GM21390 (cell line): ENCODE measurements around the gene MRPS2.
A peak's percentile ranks its signal among the peaks of the same experiment; 100 is the strongest.

Experiments used
- ATAC-seq: cut with Tn5 transposase; IDR thresholded peaks from one replicate; pipeline ENCODE4 v1.9.1; 2021; ENCODE audit not compliant: unreplicated experiment

The MRPS2 gene

DNA sequence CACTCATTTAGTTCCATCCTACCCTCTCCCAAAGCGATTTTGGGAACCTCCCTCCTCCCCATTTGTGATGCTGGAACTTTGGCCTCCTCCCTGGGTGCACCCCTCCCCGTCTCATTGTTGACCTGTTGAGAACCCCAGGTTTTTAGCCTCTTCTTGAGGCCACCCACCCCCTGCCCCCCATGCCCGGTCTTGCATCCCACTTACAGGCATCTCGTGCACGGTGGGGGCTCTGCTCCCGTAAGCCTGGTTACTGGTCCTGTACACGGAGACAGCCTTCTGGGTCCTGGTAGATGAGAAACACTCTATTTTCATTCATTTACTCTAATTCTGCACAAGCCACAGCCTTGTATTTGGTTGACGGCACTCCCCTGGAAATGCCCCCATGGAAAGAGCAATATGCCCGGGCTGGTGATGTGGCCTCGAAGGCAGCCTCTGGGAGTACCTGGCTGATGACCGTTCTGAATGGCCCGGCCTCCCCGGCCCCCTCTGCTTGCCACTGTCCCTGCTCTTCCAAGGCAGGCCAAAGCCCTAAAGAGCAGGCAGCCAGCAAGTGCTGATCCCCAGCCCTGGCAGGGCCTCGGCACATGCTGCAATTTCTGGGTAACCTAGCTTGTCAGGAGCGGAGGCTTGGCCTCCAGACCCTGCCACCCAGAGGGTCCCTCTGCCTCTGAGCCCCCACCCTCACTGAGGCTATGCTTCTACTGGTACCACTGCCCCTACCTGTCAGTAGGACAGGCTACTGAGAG lies 1.9 kb upstream of the MRPS2 start:
- ATAC-seq, result no peak

DNA sequence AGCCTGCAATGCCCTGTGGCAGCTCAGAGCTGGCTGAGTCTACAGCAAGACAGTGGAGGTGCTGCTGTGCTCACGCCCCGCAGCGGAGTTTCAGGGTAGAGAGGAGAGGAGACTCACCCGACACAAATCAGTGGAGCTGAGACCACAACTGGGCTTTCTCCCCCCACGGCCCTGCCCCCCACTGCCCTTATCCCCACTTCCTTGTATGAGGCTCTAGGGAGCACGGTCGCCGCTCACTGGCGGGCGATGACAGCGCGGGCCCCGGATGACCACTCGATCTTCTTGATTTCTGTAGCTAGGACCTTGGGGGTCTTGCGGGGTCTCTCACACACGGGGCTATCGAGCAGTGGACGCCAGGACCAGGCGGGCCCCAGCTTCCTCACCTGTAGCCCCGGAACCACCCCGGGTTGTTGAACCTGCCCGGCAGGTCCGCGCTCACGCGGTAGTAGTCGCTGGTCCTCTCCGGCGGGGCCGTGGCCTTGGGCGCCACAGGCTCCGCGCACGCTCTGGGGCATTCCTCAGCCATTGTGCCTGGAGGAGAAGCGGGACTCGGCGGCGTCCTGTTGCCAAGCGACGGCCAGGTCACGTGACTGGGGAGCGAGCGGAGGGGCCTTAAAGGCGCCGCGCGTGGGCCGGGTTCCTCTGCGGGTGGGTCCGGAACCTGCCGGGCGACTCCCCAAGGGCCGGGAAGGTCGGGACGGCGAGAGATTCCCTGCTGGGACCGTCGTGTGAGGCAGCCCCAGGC lies 984 bp upstream of the MRPS2 start:
- ATAC-seq, result peak; percentile 49

DNA sequence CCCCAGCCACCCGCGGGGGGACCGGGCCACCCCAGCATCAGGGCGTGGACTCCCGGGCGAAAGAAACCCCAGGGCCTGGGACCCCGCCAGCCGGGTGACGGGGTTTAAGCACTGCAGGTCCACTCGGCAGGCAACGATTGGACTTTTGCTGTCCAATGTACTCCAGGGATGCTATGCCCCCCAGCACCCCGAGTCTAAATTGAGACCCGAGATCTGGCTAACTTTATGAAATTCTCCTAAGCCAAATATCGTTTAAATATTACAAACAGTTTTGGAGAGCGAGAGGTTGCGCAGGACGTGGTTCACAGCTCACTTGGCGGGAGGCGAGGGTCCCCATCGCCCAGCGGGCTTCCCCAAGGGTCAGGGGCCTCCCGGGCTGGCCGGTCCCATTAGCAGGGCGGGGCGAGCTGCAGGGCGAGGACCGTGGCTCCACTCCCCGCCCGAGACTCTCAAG lies 384 bp upstream of the MRPS2 start:
- peak; percentile 8 for ATAC-seq

DNA sequence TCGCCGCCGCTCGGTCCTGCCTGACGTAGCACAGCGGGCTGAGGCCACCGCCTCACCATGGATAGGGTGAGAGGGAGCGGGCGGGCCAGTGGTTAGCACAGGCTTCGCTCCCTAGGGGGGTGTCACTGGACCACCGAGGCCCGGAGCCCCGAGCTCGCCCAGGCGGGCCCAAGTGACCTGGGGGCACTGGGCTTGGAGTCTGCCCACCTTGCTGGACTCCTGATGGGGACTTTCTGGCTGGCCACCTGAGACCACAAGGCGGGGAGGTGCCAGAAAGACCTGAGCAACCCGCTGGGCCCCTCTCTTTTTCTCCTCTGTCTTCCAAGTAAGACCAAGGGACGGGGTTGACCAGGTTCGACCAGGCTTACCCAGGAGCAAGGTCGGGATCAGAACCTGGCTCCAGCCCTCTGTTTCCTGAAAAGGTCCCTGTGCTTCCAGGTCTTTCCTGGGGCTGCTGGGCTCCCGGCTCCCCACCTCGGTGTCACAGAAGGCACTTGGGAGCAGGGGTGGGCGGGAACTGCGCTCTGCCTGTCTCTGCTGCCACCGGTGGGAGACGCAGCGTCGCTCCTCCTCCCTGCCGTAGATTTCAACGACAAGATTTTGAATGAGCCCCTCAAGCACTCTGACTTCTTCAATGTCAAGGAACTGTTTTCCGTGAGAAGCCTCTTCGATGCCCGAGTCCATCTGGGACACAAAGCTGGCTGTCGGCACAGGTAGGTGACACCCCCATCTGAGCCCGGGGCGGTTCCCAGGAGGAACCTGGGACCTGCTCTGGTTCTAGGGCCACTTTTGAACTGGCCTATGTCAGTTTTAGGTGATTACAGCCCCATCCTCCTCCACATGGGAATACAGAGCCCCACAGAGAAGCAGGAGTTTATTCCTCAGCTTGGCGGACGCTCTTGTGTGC lies 1.0 kb downstream of the MRPS2 start:
- no peak for ATAC-seq

DNA sequence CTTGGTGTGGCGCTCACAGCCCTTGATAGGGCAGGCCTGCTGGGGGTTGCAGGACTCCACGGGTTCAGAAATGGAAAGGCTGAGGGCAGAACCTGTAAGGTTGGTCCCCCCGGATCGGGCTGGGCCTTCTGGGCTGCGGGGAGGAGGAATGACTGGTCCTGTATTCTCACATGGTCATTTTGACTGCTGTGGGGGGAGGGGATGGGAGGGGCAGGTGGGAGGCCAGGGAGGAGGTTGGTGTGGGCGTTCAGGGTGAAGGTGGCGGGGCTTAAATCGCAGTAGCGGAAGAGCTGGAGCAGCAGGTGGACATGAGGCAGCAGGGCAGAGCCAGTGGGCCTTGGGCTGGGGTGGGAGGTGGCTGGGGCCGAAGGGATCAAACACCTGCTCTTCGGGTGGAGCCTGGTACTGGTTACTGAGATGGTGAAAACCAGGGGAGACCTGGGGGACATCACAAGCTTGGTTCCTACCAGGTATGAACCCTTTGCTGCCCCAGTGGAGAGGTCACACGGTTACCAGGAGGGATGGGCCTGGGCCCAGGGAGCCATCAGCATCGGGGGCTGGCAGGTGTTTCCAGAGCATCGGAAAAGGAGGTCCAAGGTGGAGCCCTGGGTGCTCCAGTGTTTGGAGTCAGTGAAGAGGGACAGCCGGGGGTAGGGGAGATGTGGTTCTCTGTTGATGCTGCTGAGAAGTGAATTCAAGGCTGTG lies 1.8 kb downstream of the MRPS2 start:
- no peak for ATAC-seq

DNA sequence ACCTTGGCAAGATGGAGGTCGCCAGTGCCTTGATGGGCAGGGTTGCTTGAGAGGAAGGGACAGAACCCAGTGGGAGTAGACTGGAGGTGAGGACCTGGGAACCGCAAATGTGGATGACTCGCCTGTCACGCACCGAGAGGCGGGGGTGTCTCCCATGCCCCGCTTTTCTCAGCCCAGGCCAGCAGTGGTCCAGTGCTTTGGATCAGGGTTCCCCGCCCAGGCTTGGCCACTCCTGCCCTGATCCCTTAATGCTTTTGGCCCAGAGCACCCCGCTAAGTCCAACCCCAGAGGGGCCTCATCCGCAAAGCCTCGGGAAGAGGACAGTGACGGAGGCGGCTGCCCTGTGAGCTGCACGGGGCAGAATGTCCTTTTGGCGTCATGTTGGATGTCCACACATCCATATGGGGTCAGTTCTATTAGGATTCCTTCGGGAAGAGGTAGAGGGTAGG lies 2.4 kb downstream of the MRPS2 start:
- ATAC-seq, result no peak

DNA sequence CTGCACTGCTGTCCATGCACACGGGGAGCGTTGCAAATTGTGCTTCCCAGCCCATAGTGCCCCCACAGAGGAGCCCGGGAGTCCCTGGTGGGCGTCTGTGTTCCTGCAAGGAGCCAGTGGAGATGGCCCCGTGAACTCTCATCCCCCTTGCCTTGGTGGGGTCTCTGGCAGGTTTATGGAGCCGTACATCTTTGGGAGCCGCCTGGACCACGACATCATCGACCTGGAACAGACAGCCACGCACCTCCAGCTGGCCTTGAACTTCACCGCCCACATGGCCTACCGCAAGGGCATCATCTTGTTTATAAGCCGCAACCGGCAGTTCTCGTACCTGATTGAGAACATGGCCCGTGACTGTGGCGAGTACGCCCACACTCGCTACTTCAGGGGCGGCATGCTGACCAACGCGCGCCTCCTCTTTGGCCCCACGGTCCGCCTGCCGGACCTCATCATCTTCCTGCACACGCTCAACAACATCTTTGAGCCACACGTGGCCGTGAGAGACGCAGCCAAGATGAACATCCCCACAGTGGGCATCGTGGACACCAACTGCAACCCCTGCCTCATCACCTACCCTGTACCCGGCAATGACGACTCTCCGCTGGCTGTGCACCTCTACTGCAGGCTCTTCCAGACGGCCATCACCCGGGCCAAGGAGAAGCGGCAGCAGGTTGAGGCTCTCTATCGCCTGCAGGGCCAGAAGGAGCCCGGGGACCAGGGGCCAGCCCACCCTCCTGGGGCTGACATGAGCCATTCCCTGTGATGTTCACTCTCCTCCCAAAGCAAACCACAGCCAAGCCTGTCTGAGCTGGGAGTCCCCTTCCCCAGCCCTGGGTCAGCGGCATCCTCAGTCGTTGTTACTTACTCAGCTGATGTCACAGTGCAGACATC lies 3.1 kb downstream of the MRPS2 start:
- ATAC-seq, result no peak

DNA sequence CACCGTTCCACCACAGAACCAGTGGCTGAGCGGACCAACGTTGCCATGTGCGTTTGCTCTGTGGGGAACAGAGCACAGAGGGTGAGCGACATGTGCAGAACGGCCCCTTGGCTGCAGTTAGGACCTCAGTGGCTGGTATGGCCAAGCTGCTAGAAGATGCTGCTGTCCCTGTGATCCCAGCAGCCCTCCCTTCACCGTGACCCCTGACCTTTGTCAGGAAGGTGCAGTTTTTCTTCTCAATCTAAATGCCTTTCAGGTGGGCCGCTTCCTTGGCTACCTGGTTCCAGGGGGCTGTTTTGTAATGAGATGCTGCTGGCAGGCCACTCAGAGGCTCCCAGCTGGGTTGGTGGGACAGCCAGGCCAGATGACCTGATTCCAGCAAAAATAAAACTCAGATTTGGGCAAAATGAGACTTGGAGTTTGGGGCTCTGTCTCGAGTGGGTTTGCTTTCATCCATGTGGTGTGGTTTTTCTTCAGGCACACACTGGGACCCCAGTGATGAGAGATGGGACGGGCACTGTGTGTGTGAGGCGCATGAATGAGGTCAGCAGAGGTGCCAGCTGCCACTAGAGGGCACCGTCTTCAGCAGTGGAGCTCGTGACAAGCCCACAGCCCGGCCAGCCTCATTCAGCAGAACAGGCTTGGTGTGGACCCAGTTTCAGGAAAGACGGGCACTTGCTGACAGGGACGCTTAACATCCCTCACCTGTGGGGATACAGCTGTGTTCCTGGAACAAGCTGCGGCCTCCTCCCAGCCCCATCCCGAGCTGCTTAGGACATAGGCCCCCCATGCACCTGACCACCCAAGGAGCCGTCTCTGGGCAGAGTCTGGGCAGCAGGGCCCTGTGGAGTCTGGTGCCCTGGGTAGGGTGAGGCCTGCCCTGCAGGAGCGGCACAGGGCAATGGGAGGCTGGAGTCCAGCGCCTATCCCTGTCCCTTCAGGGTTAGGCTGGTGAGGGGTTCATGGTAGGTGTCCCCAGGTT lies 4.1 kb downstream of the MRPS2 start:
- no peak for ATAC-seq

DNA sequence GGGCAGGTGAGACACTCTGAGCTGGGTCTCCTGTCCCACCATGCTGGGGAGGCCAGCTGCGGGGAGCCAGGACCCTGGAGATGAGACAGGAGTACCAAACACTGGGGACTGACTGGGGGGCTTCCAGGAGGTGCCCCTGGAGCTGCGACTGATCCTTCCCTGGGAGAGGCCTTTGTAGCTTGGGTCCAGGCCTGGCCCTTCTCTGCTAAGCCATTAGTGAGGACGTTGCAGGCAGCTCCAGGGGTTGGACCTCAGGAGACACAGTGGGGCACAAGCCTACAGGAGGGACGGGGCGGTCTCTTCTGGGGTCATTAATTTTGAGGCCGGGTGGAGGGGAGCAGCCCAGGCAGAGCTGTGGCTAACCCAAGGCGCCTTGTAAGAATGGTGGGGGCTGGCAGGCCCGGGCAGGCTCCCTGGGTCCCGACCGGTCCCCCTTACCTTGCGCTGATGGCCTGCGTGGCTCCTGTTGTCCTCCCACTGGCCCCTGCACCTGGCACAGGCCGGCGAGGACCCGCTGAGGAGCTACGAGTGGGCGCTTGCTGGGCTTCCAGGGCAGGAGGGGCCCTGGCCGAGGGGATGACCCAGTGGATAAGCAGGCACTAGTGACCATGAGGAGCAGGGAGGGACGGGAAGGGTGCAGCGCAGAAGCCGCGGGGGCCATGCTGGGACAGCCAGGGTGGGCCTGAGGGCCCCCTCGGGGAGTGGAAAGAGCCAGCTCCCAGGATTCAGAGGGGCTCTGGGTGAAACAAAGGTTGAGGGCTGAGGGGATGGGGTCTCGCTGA lies 5.1 kb downstream of the MRPS2 start:
- no peak for ATAC-seq

DNA sequence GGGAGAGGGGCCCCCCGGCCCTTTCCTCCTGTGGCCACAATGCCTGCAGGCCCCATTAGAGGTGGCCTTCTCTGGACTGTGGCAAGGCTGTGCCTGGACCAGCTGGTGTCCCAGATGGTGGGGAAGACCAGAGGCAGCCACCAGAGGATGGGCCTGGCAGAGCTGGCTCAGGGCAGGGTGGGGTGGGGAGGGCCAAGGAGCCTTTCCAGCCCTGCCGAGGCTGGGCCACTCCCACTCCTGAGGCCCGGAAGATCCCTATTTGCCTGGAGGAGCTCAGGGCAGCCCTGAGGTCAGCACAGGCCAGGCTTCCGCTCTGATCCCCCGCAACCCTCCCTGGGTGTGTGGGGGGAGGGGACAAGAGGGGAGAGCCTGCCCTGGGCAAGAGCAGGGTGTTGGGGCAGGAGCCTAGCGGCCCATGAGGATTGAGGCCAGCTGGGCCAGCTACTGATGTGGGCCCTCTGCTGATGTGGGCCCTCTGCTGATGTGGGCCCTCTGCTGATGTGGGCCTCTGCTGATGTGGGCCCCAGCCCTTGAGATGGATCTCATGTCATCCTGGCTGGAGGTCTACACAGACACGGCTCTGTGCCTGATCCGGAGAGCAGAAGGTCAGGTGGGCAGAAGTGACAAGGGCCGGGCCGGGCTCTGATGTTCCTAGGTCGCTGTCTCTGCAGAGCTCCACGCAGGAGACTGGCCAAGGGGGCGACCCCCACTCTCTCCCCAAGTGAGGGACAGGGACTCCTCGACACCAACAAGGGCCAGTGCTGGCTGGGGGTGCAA lies 6.0 kb downstream of the MRPS2 start:
- ATAC-seq, result no peak

DNA sequence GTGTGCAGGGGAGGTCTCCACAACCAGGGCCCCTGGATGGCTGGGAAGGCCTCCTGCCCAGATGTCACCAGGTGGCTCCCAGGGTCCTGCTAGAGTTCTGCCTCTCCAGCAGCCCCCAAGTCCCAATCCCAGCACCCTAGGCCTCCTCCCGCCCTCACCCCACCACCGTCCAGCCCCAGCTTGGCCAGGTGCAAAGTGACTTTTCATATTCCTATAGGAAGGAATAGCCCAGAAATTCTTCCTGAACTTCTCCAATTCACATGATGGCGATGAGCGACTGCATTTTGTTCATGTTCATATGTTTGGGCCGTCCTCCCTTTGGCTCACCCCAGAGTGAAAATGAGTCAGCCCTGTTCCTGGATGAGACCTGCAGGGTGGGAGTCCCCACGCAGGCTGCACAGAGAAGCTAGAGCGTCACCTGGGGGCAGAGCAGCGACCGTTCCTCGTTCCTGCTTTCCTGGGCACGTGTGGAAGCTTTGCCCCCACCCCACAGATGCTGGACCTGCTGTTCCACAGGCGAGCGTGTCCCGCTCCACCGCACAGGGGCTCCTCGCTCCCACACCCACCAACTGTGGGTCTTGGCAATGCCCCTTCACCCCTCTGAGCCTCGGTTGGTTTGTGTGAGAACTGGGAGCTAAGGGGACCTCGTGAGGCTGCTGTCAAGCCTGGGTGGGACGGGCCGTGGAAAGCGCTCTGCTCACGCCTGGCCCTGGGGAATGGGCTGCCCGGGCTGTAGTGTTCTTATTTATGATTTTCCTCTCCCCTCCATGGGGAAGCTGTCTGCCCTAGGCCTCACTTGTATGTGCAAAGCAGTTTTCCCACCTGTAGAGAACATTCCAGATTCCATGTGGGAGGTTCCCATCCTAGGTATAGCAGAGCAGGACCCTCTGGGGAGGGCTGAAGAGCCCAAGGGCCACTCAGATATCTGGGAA lies 6.9 kb downstream of the MRPS2 start:
- no peak for ATAC-seq

DNA sequence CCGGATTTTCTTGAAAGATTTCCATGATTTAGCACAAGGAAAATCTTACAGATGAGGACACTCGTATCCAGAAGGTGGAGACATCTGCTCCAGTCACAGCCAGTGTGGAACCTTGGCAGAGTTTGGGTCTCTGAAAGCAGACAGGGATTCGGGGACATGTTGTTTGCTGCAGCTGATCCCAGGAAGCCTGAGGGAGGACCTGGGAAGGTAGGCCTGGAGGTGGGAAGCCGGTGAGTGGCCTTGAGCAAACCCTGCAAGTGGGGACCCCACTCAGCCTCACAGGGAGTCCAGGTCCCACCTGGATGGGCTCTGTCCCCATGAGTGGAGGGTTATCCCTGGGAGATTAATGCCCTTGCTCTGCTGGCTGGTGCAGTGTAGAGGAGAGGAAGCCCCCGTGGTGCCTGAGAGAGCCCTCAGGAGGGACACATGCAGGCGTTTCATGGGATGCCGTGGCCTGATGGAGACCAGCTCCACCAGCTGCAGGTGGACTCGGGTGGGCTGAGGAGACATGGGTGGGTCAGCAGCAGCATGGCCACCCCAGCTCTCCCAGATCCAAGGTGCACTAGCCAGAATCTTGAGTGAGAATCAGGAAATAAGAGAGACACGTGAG lies 7.8 kb downstream of the MRPS2 start:
- no peak for ATAC-seq

DNA sequence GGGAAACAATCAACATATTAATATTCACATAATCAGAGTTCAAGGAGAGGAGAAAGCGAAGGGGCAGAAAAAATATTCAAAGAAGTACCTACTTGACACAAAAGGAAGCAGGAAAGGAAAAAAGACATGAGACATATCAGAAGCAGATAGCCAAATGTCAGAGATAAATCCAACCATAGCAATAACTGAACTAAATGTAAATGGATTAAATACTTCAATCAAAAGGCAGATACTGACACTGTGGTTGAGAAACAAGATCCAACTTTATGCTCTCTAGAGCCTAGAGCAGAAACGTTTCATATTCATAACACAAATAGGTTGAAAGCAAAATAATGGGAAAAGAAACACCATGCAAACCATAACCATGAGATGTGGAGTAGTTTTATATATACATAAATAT lies 9.0 kb downstream of the MRPS2 start:
- ATAC-seq, result no peak

DNA sequence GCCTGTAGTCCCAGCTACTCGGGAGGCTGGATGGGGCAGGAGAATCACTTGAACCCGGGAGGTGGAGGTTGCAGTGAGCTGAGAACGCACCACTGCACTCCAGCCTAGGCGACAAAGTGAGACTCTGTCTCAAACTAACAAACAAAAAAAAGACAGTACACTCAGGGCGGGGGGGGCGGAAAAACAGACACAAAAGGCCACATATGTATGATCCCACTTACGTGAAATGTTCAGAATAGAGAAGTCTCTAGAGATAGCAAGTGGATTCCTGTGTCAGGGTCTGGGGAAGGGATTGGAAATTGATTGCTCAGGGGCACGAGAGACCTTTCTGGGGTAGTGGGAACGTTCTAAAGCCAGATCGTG lies 11.7 kb downstream of the MRPS2 start:
- ATAC-seq, result no peak

DNA sequence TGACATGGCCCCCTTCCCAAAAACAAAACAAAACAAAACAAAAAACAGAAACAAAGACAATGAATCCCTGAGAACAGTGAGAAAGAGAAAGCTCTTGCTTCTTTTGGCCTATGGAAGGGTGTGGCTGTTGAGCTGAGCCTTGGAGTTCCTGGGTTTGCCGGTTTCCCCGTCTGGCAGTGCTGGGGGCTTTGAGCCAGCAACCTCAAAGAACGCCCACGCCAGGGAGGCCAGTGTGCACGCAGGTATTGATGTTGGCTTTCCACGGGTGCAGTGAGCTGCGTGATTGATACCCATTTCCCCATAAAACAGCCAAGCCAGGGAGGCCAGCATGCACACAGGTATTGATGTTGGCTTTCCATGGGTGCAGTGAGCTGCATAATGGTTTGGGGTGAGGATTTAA lies 12.4 kb downstream of the MRPS2 start:
- ATAC-seq, result no peak
